ENCODE results near the gene SOX4. TPM values are rescaled to one million over a fixed set of nuclear protein-coding genes. Genes with fewer than 3 reads are reported as not detected.

The SOX4 gene
- total and polyA plus RNA-seq, 9 donors: 34.0 to 82.6 (median 53.5) TPM

DNA sequence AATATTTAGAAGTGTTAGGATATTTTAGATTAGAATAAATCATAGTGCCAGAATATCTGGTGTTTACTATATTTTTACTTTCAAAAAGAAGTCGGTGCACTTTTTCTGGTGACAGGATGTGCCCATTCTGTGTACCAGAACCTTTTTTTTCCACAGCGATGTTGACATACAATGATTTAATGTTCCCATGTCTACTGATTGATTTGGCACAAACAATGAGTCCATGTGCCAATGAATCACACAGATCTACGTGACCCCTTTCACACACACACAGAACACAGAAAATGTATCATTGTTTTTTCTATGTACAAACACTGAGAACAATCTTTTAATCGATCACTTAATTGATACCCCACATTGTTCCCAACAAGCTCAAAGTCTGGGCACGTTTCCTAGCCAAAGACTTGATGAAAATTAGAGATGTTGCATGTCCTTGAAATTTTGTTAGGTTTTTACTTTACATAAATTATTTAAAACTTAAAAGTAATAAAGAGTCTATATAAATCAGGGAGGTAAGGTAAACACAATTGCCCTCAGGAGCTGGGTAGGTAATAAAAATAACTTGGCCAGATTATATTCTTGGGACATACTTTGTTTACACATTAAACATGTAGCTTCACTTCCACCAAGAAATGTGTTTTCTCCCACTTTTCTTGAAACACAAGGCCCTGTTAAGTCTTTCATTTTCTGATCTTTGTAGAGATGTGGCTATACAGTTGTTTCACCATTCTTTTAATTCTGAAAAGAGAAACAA, 36.4 kb upstream of the SOX4 start:
- no peaks in the 10 kb centered on the region for H3K27me3 ChIP-seq
- no peak for DNase-seq
- intact Hi-C loops (cut with DNase I): no loop called here
- no peaks in the 10 kb centered on the region for H3K9me3 ChIP-seq
- 57 to 66% (median 57%) methylated on average over 5 of the region's 5 CpGs for WGBS, 3 donors
- no peak for TF ChIP-seq EP300 (IDR thresholded peaks at IDR 0.05)
- no peak overlapping the region for H3K27ac ChIP-seq
- no peaks in the 10 kb centered on the region for H3K36me3 ChIP-seq
- H3K4me3 ChIP-seq: no peak overlapping the region
- no peaks in the 10 kb centered on the region for H3K4me1 ChIP-seq (ENCODE audit: insufficient read depth)

DNA sequence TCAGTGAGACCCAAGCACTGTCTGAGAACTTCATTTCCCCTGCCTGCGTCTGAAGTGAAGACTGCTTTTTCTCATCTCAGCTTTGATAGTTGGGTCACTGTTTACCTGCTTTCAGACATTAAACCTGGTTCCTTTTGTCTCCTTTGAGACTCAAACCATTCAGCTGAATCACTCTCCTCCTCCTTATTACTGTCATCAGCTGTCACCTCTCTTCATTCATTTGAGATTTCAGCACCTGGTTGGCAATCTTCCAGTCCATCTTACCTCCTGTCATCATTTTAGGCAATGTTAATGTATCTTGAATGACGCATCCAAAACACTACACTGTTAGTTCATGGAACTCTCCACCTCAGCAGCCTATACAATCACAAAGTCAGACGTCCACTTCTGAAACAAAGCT, 34.3 kb upstream of the SOX4 start:
- H3K4me1 ChIP-seq (ENCODE audit: insufficient read depth): no peaks in the 10 kb centered on the region
- no peak overlapping the region for H3K4me3 ChIP-seq
- DNase-seq: no peak
- no peak overlapping the region for H3K27ac ChIP-seq
- 91 to 95% (median 91%) methylated on average over 3 of the region's 3 CpGs for WGBS, 3 donors
- TF ChIP-seq, protein P1, sequence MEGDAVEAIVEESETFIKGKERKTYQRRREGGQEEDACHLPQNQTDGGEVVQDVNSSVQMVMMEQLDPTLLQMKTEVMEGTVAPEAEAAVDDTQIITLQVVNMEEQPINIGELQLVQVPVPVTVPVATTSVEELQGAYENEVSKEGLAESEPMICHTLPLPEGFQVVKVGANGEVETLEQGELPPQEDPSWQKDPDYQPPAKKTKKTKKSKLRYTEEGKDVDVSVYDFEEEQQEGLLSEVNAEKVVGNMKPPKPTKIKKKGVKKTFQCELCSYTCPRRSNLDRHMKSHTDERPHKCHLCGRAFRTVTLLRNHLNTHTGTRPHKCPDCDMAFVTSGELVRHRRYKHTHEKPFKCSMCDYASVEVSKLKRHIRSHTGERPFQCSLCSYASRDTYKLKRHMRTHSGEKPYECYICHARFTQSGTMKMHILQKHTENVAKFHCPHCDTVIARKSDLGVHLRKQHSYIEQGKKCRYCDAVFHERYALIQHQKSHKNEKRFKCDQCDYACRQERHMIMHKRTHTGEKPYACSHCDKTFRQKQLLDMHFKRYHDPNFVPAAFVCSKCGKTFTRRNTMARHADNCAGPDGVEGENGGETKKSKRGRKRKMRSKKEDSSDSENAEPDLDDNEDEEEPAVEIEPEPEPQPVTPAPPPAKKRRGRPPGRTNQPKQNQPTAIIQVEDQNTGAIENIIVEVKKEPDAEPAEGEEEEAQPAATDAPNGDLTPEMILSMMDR (IDR thresholded peaks at IDR 0.05): no peak
- no peak for TF ChIP-seq EP300 (IDR thresholded peaks at IDR 0.05)
- no peak for TF ChIP-seq POLR2A (IDR thresholded peaks at IDR 0.05)
- no peaks in the 10 kb centered on the region for H3K9me3 ChIP-seq
- no peaks in the 10 kb centered on the region for H3K36me3 ChIP-seq
- no peaks in the 10 kb centered on the region for H3K27me3 ChIP-seq
- intact Hi-C loops (cut with DNase I): no loop called here

DNA sequence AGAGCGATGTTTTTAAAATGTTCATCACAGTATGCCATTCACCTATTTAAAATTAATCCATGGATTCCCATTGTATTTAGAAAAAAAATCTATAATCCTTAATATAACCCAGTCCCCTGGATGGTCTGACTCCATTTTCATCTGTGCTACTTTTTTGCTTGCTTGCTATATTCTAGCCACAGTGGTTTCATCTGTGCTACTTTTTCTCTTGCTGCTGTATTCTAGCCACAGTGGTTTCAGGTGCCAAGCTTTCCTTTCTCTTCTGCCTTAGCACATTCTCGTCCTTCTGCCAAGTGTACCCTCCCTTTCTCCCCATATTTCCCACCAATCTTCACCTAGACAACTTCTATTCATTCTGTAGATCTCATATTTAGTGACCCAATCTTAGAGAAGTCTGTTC, 33.3 kb upstream of the SOX4 start:
- intact Hi-C loops (cut with DNase I): no loop called here
- no peaks in the 10 kb centered on the region for H3K36me3 ChIP-seq
- no peaks in the 10 kb centered on the region for H3K4me1 ChIP-seq (ENCODE audit: insufficient read depth)
- TF ChIP-seq EP300 (IDR thresholded peaks at IDR 0.05): no peak
- no peak for TF ChIP-seq POLR2A (IDR thresholded peaks at IDR 0.05)
- TF ChIP-seq, protein P1 (IDR thresholded peaks at IDR 0.05): no peak
- WGBS, 3 donors: 78 to 87% (median 85%) methylated on average over 2 of the region's 2 CpGs
- H3K9me3 ChIP-seq: no peaks in the 10 kb centered on the region
- DNase-seq: no peak
- H3K4me3 ChIP-seq: no peak overlapping the region
- H3K27me3 ChIP-seq: no peaks in the 10 kb centered on the region
- no peak overlapping the region for H3K27ac ChIP-seq

DNA sequence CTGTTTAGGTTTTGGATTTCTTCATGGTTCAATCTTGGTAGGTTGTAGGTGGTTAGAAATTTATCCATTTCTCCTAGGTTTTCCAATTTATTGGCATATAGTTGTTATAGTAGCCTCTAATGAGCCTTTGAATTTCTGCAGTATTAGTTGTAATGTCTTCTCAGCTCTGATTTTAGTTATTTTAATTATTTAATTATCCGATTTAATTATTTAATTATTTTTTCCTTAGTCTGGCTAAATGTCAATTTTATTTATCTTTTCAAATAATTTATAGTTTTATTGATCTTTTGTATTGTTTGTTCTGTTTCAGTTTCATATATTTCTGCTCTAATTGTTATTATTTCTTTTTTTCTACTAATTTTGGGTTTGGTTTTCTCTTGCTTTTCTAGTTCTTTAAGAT, 28.1 kb upstream of the SOX4 start:
- Histone ChIP-seq H3K4me1 (ENCODE audit: insufficient read depth) (no peaks in the 10 kb centered on the region), H3K27ac (no peak overlapping the region), H3K36me3 (no peaks in the 10 kb centered on the region), H3K9me3 (no peaks in the 10 kb centered on the region), H3K4me3 (no peak overlapping the region), H3K27me3 (no peaks in the 10 kb centered on the region)
- intact Hi-C loops (cut with DNase I): no loop called here
- DNase-seq: no peak
- no peak for TF ChIP-seq EP300 (IDR thresholded peaks at IDR 0.05)
- TF ChIP-seq, protein P1 (IDR thresholded peaks at IDR 0.05): no peak
- no peak for TF ChIP-seq POLR2A (IDR thresholded peaks at IDR 0.05)
- WGBS, 3 donors: 87 to 91% (median 88%) methylated on average over 1 of the region's 1 CpG

DNA sequence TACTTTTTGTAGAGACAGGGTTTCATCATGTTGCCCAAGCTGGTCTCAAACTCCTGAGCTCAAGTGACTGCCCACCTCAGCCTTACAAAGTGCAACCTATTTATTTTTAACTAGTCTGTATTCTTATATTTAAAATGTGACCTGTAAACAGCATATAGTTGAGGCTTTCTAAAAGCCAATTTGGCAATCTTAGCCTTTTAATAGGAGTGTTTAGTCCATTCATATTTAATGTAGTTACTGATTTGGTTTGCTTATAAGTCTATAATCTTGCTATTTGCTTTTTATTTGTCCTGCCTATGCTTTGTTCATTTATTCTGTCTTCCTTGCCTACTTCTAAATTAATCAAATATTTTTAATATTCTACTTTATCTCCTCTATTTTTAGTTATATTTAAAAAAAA, 15.0 kb upstream of the SOX4 start:
- DNase-seq: no peak
- Histone ChIP-seq H3K4me3 (no peak overlapping the region), H3K27ac (no peak overlapping the region), H3K9me3 (peaks cover 0 to 3% of the 10 kb centered on the region in 2 donors), H3K36me3 (no peaks in the 10 kb centered on the region), H3K27me3 (no peaks in the 10 kb centered on the region), H3K4me1 (ENCODE audit: insufficient read depth) (no peaks in the 10 kb centered on the region)
- intact Hi-C loops (cut with DNase I): no loop called here
- TF ChIP-seq POLR2A (IDR thresholded peaks at IDR 0.05) (no peak), EP300 (IDR thresholded peaks at IDR 0.05) (no peak)
- TF ChIP-seq, protein P1 (IDR thresholded peaks at IDR 0.05): no peak

Data from ovary (tissue), 9 donors.